Endothelial cell of umbilical vein (primary cell): ENCODE measurements around the gene DUSP5. TPM values are rescaled to one million over a fixed set of nuclear protein-coding genes. Genes with fewer than 3 reads are reported as not detected.

Experiments used
- BruUV-seq: library from RNA; stranded (reverse); fragments of 400-500 nt; replicated peaks from 2 replicates; lab custom pipeline; 2021; lab: Mats Ljungman, UMichigan
- CTCF ChIA-PET: fragments of 300-600, 350-600 bp; sonication (Branson Sonifier 250); formaldehyde crosslinking; loops from one replicate; lab custom pipeline; 2021; ENCODE audit warnings: antibody characterized with exemption, inconsistent platforms; lab: Charles Lee
- POLR2A ChIA-PET: fragments of 300-600, 350-600 bp; sonication (Branson Sonifier 250); formaldehyde crosslinking; loops from one replicate; lab custom pipeline; 2021; ENCODE audit warnings: antibody characterized with exemption, inconsistent platforms; lab: Charles Lee
- DNase-seq: peaks from one replicate; pipeline ENCODE4 v3.0.0-alpha.2; 2011; ENCODE audit warnings: low read depth, low spot score
- FAIRE-seq: peaks from 2 replicates; lab custom pipeline; 2011; peaks lifted over from hg19 to GRCh38; lab: Jason Lieb, UNC
- H2AFZ ChIP-seq: 2 replicates; pipeline ENCODE4 v1.6.0; 2012; ENCODE audit warnings: low read depth, low read length, control low read depth, inconsistent platforms
- H3K27ac ChIP-seq: 2 replicates; pipeline ENCODE4 v1.5.1; 2011; ENCODE audit warnings: low read depth, mild to moderate bottlenecking, control low read depth, low read length, moderate library complexity; ENCODE audit not compliant: insufficient read depth
- H3K27me3 ChIP-seq, 2 experiments: 2 replicates each; pipeline versions ENCODE4 v1.6.0 to v1.6.1; 2011; ENCODE audit warnings: low read length in 2 of 2, mixed read lengths in 1 of 2; ENCODE audit not compliant: control insufficient read depth in 2 of 2, insufficient read depth in 2 of 2
- H3K36me3 ChIP-seq, 2 experiments: 2 replicates in 1 of 2; 3 replicates in 1 of 2; pipeline ENCODE4 v1.5.1; 2011; ENCODE audit warnings: low read length in 2 of 2, mild to moderate bottlenecking in 1 of 2, moderate library complexity in 1 of 2; ENCODE audit not compliant: control insufficient read depth in 2 of 2, insufficient read depth in 2 of 2; ENCODE audit errors: extremely low read depth in 1 of 2
- H3K4me1 ChIP-seq: 3 replicates; pipeline ENCODE4 v1.5.1; 2011; ENCODE audit warnings: mild to moderate bottlenecking, low read length; ENCODE audit not compliant: control insufficient read depth, insufficient read depth; ENCODE audit errors: extremely low read depth
- H3K4me2 ChIP-seq: 2 replicates; pipeline ENCODE4 v1.6.1; 2011; ENCODE audit warnings: low read length, control low read depth, mixed read lengths; ENCODE audit not compliant: insufficient read depth
- H3K4me3 ChIP-seq, 3 experiments: fragments of 200-600 bp in 1 of 3; sonication (generic), shearing (Covaris generic) in 1 of 3; replicated peaks in 1 of 3; 2 replicates each; pipeline ENCODE4 v1.5.1; 2011 to 2016; ENCODE audit warnings: control low read depth in 3 of 3, low read length in 3 of 3, mild to moderate bottlenecking in 2 of 3, inconsistent platforms in 1 of 3, low read depth in 1 of 3, moderate library complexity in 1 of 3; ENCODE audit not compliant: insufficient read depth in 1 of 3
- H3K79me2 ChIP-seq: 2 replicates; pipeline ENCODE4 v1.6.0; 2012; ENCODE audit warnings: low read length, inconsistent platforms; ENCODE audit not compliant: control insufficient read depth, insufficient read depth
- H3K9ac ChIP-seq: replicated peaks from 2 replicates; pipeline ENCODE3; 2011; ENCODE audit warnings: low read length, control low read depth; ENCODE audit not compliant: insufficient read depth; ENCODE audit errors: extremely low read depth
- H3K9me1 ChIP-seq: replicated peaks from 3 replicates; pipeline ENCODE4 v1.6.0; 2011; ENCODE audit warnings: mild to moderate bottlenecking, low read length; ENCODE audit not compliant: control insufficient read depth, insufficient read depth; ENCODE audit errors: extremely low read depth
- H3K9me3 ChIP-seq: replicated peaks from 2 replicates; pipeline ENCODE4 v1.5.1; 2012; ENCODE audit warnings: low read length, inconsistent platforms; ENCODE audit not compliant: control insufficient read depth, insufficient read depth
- H4K20me1 ChIP-seq: replicated peaks from 2 replicates; pipeline ENCODE3; 2011; ENCODE audit warnings: mild to moderate bottlenecking, low read length; ENCODE audit not compliant: control insufficient read depth, insufficient read depth; ENCODE audit errors: extremely low read depth
- EZH2 ChIP-seq: IDR thresholded peaks from 2 replicates; pipeline ENCODE4 v1.6.1; 2012; ENCODE audit warnings: borderline replicate concordance, low read depth, mild to moderate bottlenecking, moderate library complexity, low read length, inconsistent platforms; ENCODE audit not compliant: severe bottlenecking
- FOS ChIP-seq: IDR thresholded peaks from 2 replicates; pipeline ENCODE4 v1.6.1; 2011; ENCODE audit warnings: mild to moderate bottlenecking, low read length, moderate library complexity, borderline replicate concordance; ENCODE audit not compliant: insufficient read depth
- GATA2 ChIP-seq: IDR thresholded peaks from 2 replicates; pipeline ENCODE4 v1.7.0; 2011; ENCODE audit warnings: low read depth, mild to moderate bottlenecking, moderate library complexity, mixed read lengths, low read length; ENCODE audit not compliant: insufficient read length, insufficient read depth
- JUN ChIP-seq: IDR thresholded peaks from 2 replicates; pipeline ENCODE4 v1.6.1; 2011; ENCODE audit warnings: borderline replicate concordance, low read depth; ENCODE audit not compliant: insufficient read length, insufficient read depth
- MYC ChIP-seq: IDR thresholded peaks from one replicate; pipeline ENCODE4 v1.6.1; 2011; ENCODE audit warnings: mild to moderate bottlenecking, low read depth, low read length
- POLR2A ChIP-seq: IDR thresholded peaks from 2 replicates; pipeline ENCODE4 v1.6.1; 2012; ENCODE audit warnings: low read depth, mild to moderate bottlenecking, control low read depth, low read length
- POLR2AphosphoS5 ChIP-seq: IDR thresholded peaks from 2 replicates; pipeline ENCODE4 v1.6.1; 2012; ENCODE audit warnings: low read depth, mild to moderate bottlenecking, control low read depth, low read length, moderate library complexity; ENCODE audit not compliant: insufficient read depth
- dilution Hi-C: fragments of 300-500 bp; cut with MboI; formaldehyde crosslinking; loops from one replicate; pipeline ENCODE4 v1.15.0; 2019; ENCODE audit warnings: low sequenced_read_pairs; ENCODE audit not compliant: extremely low pct_ligation_motif_present
- intact Hi-C: fragments of 100-400 bp; cut with micrococcal nuclease; formaldehyde crosslinking; loops from one replicate; pipeline ENCODE4 v1.10.0; 2022
- polyA plus RNA-seq, 4 experiments: library from polyadenylated mRNA; depleted of rRNA in 3 of 4; stranded (reverse) in 3 of 4; unstranded in 1 of 4; fragments of >200 nt; gene quantifications; 2 replicates each; pipeline versions ENCODE4 v1.2.1 to v1.2.3, GENCODE V29; 2011 to 2012; ENCODE audit warnings: missing spikeins in 1 of 4
- total RNA-seq: library from RNA; stranded (reverse); gene quantifications from 2 replicates; pipeline ENCODE4 v1.2.3, GENCODE V29; 2021
- TF ChIP-seq, protein P1 (sequence below): IDR thresholded peaks from 2 replicates; pipeline ENCODE4 v1.6.1; 2011; ENCODE audit not compliant: insufficient read depth, insufficient read length
- TF ChIP-seq, protein P2 (sequence below), 2 donors: IDR thresholded peaks; 1 replicate in 1 of 2; 2 replicates in 1 of 2; pipeline ENCODE4 v1.5.1; 2011; ENCODE audit warnings: low read length in 2 of 2, mild to moderate bottlenecking in 2 of 2, moderate library complexity in 2 of 2, control low read depth in 1 of 2, inconsistent platforms in 1 of 2, low read depth in 1 of 2; ENCODE audit not compliant: insufficient read depth in 1 of 2; ENCODE audit errors: extremely low read depth in 1 of 2

The DUSP5 gene
- total and polyA plus RNA-seq, 2 donors (not counting 3 experiments of a cell fraction or from before 2014, with no cell fraction given) = 12.2 to 25.2 TPM

DNA sequence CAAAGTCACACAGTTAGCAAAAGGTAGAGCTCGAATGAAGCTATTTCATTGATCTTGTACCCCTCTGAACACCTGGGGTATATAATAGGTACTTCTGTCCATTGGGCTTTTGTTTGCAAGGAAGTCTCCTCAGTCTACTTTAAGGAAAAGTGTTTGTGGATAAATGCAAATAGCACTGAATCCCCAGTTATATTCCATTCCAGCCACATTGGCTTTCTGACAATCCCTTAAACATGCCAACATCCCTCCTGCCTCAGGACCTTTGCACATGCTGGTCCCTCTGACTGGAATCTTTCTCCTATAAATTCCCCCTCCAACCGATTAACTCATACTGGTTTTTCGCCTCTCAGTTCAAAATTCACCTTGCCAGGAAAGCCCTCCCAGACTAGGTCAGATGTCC, 17.1 kb downstream of the DUSP5 start:
- Histone ChIP-seq H4K20me1 (no peaks in the 10 kb centered on the region), H3K4me2 (no peak overlapping the region), H3K79me2 (peaks cover 21% of the 10 kb centered on the region), H3K4me3 (no peak overlapping the region), H2AFZ (no peak overlapping the region), H3K27me3 (no peaks in the 10 kb centered on the region), H3K9me1 (no peaks in the 10 kb centered on the region), H3K36me3 (peaks cover 5 to 8% of the 10 kb centered on the region in 2 experiments), H3K4me1 (peaks cover 22% of the 10 kb centered on the region), H3K27ac (no peak overlapping the region), H3K9me3 (no peaks in the 10 kb centered on the region), H3K9ac (no peak overlapping the region)
- TF ChIP-seq POLR2A (no peak), GATA2 (no peak), MYC (no peak), JUN (no peak), FOS (no peak), POLR2AphosphoS5 (no peak), EZH2 (no peak)
- TF ChIP-seq, protein P1, sequence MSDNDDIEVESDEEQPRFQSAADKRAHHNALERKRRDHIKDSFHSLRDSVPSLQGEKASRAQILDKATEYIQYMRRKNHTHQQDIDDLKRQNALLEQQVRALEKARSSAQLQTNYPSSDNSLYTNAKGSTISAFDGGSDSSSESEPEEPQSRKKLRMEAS = no peak
- TF ChIP-seq, protein P2, sequence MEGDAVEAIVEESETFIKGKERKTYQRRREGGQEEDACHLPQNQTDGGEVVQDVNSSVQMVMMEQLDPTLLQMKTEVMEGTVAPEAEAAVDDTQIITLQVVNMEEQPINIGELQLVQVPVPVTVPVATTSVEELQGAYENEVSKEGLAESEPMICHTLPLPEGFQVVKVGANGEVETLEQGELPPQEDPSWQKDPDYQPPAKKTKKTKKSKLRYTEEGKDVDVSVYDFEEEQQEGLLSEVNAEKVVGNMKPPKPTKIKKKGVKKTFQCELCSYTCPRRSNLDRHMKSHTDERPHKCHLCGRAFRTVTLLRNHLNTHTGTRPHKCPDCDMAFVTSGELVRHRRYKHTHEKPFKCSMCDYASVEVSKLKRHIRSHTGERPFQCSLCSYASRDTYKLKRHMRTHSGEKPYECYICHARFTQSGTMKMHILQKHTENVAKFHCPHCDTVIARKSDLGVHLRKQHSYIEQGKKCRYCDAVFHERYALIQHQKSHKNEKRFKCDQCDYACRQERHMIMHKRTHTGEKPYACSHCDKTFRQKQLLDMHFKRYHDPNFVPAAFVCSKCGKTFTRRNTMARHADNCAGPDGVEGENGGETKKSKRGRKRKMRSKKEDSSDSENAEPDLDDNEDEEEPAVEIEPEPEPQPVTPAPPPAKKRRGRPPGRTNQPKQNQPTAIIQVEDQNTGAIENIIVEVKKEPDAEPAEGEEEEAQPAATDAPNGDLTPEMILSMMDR (IDR thresholded peaks at IDR 0.05; ENCODE audit: extremely low read depth in 1 of 2, insufficient read depth in 1 of 2, low read depth in 1 of 2, low read length in 2 of 2) = no peak
- DNase-seq = no peak
- intact Hi-C loops (no loop called here), dilution Hi-C loops (no loop called here)
- no peak for FAIRE-seq
- ChIA-PET POLR2A (no interaction called here), CTCF (interaction anchor here (3.8 kb wide), 1 partner anchor 12 kb away, joined by 31 read pairs; no protein-coding TSS in a partner anchor)
- no TSS peak for BruUV-seq
